HepG2 (cell line): ENCODE measurements around the gene ZNF428. TPM values are rescaled to one million over a fixed set of nuclear protein-coding genes. Genes with fewer than 3 reads are reported as not detected.

Source experiments
- DNMT3B ChIP-seq: conservative IDR thresholded peaks from 2 replicates; pipeline ENCODE4 v1.6.1; 2016; ENCODE audit warnings: missing biosample characterization, control low read depth
- KDM6A ChIP-seq: IDR thresholded peaks from 2 replicates; pipeline ENCODE4 v1.6.1; 2016; ENCODE audit warnings: low read depth
- KMT2B ChIP-seq: IDR thresholded peaks from 2 replicates; pipeline ENCODE4 v1.6.1; 2016; ENCODE audit warnings: missing genetic modification reagents, missing compliant biosample characterization
- MAFG ChIP-seq: sonication (generic); formaldehyde crosslinking; IDR thresholded peaks from 2 replicates; pipeline ENCODE4 v1.5.1; 2020; ENCODE audit warnings: mild to moderate bottlenecking, missing genetic modification reagents
- MED13 ChIP-seq: sonication (generic); formaldehyde crosslinking; IDR thresholded peaks from 2 replicates; pipeline ENCODE4 v1.5.0; 2020; ENCODE audit warnings: missing genetic modification reagents
- PHF21A ChIP-seq: sonication (generic); formaldehyde crosslinking; IDR thresholded peaks from 2 replicates; pipeline ENCODE4 v1.5.0; 2020; ENCODE audit warnings: mild to moderate bottlenecking, missing genetic modification reagents
- ZNF337 ChIP-seq: sonication (generic); formaldehyde crosslinking; IDR thresholded peaks from 2 replicates; pipeline ENCODE4 v1.5.1; 2020; ENCODE audit warnings: missing genetic modification reagents, low read depth, mild to moderate bottlenecking, borderline replicate concordance
- ZNF547 ChIP-seq: sonication (generic); formaldehyde crosslinking; IDR thresholded peaks from 2 replicates; pipeline ENCODE4 v1.5.1; 2020; ENCODE audit warnings: mild to moderate bottlenecking, missing genetic modification reagents
- ZNF605 ChIP-seq: sonication (generic); formaldehyde crosslinking; IDR thresholded peaks from 2 replicates; pipeline ENCODE4 v1.8.0; 2022; ENCODE audit warnings: mild to moderate bottlenecking, missing genetic modification reagents
- ZNF761 ChIP-seq: sonication (generic); formaldehyde crosslinking; conservative IDR thresholded peaks from 2 replicates; pipeline ENCODE4 v1.4.0; 2020; ENCODE audit warnings: mild to moderate bottlenecking, missing genetic modification reagents
- ZNF780A ChIP-seq: sonication (generic); formaldehyde crosslinking; IDR thresholded peaks from 2 replicates; pipeline ENCODE4 v1.8.0; 2022; ENCODE audit warnings: mild to moderate bottlenecking, missing genetic modification reagents, moderate library complexity
- ZNF788 ChIP-seq: sonication (generic); formaldehyde crosslinking; IDR thresholded peaks from 2 replicates; pipeline ENCODE4 v1.5.0; 2020; ENCODE audit warnings: mild to moderate bottlenecking, missing genetic modification reagents, borderline replicate concordance
- ZSCAN29 ChIP-seq: sonication (generic); formaldehyde crosslinking; conservative IDR thresholded peaks from 2 replicates; pipeline ENCODE4 v1.4.0; 2020; ENCODE audit warnings: mild to moderate bottlenecking, missing genetic modification reagents
- polyA plus RNA-seq, 8 experiments: library from polyadenylated mRNA; depleted of rRNA in 3 of 8; stranded (reverse) in 7 of 8; unstranded in 1 of 8; fragments of >200 nt; fragmentation: Illumina TruSeq in 4 of 8; extraction: Trizol in 4 of 8; gene quantifications; 2 replicates each; pipeline versions ENCODE4 v1.2.1 to v1.2.3, GENCODE V29; 2011 to 2016; ENCODE audit warnings: low read depth in 4 of 8, missing spikeins in 1 of 8, mixed read lengths in 1 of 8; ENCODE audit not compliant: insufficient read depth in 1 of 8
- total RNA-seq, 5 experiments: library from RNA; depleted of rRNA; stranded (reverse); fragments of >200 nt; fragmentation: Illumina TruSeq; extraction: Trizol; gene quantifications; 2 replicates each; pipeline ENCODE4 v1.2.3, GENCODE V29; 2016; ENCODE audit warnings: low read depth in 1 of 5
- TF ChIP-seq, protein P1 (sequence below): sonication (generic); formaldehyde crosslinking; IDR thresholded peaks from 2 replicates; pipeline ENCODE4 v1.8.0; 2022; ENCODE audit warnings: missing genetic modification reagents, mild to moderate bottlenecking, inconsistent platforms, borderline replicate concordance
- TF ChIP-seq, protein P2 (sequence below): sonication (generic); formaldehyde crosslinking; IDR thresholded peaks from 2 replicates; pipeline ENCODE4 v1.9.0; 2021; ENCODE audit warnings: missing genetic modification reagents, borderline replicate concordance
- TF ChIP-seq, protein P3 (sequence below), 2 experiments: fragments of 450-650 bp in 1 of 2; sonication (generic) in 1 of 2; formaldehyde crosslinking in 1 of 2; IDR thresholded peaks; 2 replicates each; pipeline versions ENCODE4 v1.6.1 to v1.8.0; 2016 to 2022; ENCODE audit warnings: antibody characterized with exemption in 1 of 2, mild to moderate bottlenecking in 1 of 2, missing genetic modification reagents in 1 of 2

Gene ZNF428
- total and polyA plus RNA-seq, 2 of the 13 experiments (the other 11 are each of a cell fraction or from before 2014, with no cell fraction given), result 10.4 to 26.9 TPM

DNA sequence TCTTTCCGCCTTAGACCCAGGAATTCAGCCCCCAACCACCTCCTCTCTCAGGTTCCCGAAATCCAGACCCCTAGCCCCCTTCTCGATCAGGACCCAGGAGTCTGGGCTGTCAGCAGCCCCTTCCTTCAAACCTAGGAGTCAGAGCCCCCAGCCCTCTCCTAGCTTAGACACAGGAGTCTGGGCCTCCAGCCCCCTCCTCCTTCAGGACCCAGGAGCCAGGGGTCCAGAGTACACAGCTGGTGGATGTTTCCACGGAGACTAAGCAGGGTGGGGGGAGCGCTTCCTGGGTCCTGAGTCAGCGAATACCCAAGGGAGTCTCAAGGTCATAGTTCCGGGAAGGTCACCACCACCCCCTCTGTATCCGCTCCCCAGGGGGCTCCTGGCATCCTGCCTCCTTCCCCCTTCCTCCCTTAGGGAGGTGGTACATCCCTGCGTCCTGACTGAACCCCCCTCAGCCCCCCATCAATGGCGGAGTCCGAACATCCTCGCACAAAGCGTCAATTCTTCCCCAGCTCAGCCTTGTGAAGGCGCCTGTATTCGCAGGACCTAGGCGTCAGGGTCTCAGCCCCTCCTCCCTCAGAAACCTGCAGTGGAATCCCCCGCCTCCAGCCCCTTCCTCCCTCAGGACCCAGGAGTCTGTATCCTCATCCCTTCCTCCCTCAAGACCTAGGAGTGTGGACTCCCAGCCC lies 15.6 kb upstream of the ZNF428 start (continued):
- TF ChIP-seq ZNF547 (CRISPR knock-in tag), result peak; percentile 35; the same call in 1 of the 2 replicates
- 0 out of 2 replicates have a peak, but pooled peaks have one; percentile 63 for TF ChIP-seq ZNF761 (CRISPR knock-in tag)
- TF ChIP-seq PHF21A (CRISPR knock-in tag), result no peak
- TF ChIP-seq, protein P1, sequence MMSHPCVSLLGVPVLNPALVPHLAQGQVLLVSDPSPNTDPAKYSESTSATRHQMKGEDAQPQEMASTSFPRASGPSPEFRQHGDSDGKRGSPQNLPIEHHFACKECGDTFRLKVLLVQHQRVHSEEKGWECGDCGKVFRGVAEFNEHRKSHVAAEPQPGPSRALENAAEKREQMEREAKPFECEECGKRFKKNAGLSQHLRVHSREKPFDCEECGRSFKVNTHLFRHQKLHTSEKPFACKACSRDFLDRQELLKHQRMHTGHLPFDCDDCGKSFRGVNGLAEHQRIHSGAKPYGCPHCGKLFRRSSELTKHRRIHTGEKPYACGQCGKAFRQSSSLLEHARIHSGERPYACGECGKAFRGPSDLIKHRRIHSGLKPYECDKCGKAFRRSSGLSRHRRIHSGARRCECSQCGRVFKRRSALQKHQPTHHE, result no peak
- 0 out of 2 replicates have a peak, but pooled peaks have one; percentile 52 for TF ChIP-seq ZSCAN29 (CRISPR knock-in tag)
- TF ChIP-seq MAFG (CRISPR knock-in tag), result peak; percentile 84; the same call in 1 of the 2 replicates
- no peak for TF ChIP-seq ZNF780A
- peak; percentile 49; the same call in 1 of the 2 replicates for TF ChIP-seq ZNF788 (CRISPR knock-in tag)
- TF ChIP-seq DNMT3B (CRISPR knock-in tag), result peak; percentile 66; the same call in 1 of the 2 replicates
- TF ChIP-seq ZNF337 (CRISPR knock-in tag), result no peak
- TF ChIP-seq, protein P2, sequence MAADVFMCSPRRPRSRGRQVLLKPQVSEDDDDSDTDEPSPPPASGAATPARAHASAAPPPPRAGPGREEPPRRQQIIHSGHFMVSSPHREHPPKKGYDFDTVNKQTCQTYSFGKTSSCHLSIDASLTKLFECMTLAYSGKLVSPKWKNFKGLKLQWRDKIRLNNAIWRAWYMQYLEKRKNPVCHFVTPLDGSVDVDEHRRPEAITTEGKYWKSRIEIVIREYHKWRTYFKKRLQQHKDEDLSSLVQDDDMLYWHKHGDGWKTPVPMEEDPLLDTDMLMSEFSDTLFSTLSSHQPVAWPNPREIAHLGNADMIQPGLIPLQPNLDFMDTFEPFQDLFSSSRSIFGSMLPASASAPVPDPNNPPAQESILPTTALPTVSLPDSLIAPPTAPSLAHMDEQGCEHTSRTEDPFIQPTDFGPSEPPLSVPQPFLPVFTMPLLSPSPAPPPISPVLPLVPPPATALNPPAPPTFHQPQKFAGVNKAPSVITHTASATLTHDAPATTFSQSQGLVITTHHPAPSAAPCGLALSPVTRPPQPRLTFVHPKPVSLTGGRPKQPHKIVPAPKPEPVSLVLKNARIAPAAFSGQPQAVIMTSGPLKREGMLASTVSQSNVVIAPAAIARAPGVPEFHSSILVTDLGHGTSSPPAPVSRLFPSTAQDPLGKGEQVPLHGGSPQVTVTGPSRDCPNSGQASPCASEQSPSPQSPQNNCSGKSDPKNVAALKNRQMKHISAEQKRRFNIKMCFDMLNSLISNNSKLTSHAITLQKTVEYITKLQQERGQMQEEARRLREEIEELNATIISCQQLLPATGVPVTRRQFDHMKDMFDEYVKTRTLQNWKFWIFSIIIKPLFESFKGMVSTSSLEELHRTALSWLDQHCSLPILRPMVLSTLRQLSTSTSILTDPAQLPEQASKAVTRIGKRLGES (CRISPR knock-in tag), result no peak
- peak; percentile 80 for TF ChIP-seq ZNF605 (CRISPR knock-in tag)
- TF ChIP-seq KDM6A (CRISPR knock-in tag), result peak; percentile 54; the same call in 1 of the 2 replicates
- TF ChIP-seq, protein P3, sequence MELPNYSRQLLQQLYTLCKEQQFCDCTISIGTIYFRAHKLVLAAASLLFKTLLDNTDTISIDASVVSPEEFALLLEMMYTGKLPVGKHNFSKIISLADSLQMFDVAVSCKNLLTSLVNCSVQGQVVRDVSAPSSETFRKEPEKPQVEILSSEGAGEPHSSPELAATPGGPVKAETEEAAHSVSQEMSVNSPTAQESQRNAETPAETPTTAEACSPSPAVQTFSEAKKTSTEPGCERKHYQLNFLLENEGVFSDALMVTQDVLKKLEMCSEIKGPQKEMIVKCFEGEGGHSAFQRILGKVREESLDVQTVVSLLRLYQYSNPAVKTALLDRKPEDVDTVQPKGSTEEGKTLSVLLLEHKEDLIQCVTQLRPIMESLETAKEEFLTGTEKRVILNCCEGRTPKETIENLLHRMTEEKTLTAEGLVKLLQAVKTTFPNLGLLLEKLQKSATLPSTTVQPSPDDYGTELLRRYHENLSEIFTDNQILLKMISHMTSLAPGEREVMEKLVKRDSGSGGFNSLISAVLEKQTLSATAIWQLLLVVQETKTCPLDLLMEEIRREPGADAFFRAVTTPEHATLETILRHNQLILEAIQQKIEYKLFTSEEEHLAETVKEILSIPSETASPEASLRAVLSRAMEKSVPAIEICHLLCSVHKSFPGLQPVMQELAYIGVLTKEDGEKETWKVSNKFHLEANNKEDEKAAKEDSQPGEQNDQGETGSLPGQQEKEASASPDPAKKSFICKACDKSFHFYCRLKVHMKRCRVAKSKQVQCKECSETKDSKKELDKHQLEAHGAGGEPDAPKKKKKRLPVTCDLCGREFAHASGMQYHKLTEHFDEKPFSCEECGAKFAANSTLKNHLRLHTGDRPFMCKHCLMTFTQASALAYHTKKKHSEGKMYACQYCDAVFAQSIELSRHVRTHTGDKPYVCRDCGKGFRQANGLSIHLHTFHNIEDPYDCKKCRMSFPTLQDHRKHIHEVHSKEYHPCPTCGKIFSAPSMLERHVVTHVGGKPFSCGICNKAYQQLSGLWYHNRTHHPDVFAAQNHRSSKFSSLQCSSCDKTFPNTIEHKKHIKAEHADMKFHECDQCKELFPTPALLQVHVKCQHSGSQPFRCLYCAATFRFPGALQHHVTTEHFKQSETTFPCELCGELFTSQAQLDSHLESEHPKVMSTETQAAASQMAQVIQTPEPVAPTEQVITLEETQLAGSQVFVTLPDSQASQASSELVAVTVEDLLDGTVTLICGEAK (IDR thresholded peaks at IDR 0.05), result no peak
- TF ChIP-seq, protein P3 (CRISPR knock-in tag; IDR thresholded peaks at IDR 0.05), result no peak
- TF ChIP-seq MED13 (CRISPR knock-in tag), result no peak
- peak; percentile 34; the same call in 1 of the 2 replicates for TF ChIP-seq KMT2B (CRISPR knock-in tag)
